CD4-positive, alpha-beta T cell treated with Interleukin-17A for 1 hour (primary cell): ENCODE measurements around the gene FAM163B.
A peak's percentile ranks its signal among the peaks of the same experiment; 100 is the strongest.

Source experiments
- DNase-seq: peaks from one replicate; pipeline ENCODE4 v3.0.0-alpha.2; 2020

The FAM163B gene

DNA sequence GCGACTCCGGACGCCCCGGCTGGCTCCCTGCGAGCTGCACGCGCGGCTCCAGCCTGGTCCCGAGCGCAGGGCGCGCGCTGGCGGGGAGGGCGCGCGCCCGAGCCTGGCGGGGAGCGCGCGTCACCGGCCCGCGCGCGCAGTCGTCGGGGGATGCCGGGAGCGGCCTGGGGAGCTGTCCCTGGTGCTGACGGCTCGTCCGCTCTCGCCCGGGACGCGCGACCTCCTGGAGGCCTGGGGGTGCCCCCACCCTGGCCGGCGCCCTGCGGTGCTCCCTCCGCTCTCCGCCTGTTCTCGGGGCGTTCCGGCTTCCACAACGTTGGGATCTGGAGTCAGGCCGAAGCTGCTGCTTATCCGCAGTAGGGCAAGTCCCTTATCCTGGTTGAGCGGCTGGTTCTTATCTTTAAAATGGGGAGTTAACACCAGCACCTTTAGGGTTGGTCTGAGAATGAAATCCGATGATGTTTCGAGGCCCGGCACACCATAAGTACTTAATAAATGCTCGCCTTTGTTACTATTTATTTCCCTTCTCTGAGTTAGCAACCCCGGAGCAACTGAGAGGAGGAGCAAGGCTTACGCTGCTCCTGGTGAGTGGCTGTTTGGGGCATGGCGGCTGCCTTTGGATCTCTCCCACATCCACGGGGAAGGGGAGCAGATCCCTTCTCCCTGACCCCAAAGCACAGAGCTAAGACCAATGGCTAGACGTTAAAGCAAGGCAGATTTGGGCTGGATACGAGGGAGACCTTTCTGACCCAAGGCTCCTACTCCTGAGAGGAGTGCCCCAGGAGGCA is at the start of gene FAM163B:
Gene FAM163B, minus strand, starts transcription at position 79 of the 788 bp plus-strand sequence. CDS start 29,166 bp downstream, outside the sequence.
- peak; percentile 4 for DNase-seq

DNA sequence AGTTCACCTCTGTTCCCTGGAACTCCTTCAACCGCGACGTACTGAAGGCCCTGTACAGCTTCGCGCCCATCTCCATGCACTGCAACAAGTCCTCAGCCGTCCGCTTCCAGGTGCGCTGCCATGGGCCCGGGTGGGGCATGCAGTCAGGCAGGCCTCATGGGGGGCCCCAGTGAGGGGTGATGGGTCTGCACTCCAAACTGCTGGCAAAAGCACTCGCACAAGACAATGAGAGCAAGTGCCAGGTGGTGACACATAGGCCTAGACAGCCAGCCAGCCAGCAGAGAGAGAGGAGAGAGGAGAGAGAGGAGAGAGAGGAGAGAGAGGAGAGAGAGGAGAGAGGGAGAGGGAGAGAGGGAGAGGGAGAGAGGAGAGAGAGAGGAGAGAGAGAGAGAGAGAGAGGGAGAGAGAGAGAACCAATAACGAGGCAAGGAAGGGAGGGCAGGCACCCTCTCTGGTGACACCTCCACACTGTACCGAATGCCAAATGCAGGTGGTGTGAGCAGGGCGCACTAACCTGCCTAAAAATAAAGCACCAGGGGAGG is 48.0 kb upstream of the FAM163B start:
- no peak for DNase-seq

DNA sequence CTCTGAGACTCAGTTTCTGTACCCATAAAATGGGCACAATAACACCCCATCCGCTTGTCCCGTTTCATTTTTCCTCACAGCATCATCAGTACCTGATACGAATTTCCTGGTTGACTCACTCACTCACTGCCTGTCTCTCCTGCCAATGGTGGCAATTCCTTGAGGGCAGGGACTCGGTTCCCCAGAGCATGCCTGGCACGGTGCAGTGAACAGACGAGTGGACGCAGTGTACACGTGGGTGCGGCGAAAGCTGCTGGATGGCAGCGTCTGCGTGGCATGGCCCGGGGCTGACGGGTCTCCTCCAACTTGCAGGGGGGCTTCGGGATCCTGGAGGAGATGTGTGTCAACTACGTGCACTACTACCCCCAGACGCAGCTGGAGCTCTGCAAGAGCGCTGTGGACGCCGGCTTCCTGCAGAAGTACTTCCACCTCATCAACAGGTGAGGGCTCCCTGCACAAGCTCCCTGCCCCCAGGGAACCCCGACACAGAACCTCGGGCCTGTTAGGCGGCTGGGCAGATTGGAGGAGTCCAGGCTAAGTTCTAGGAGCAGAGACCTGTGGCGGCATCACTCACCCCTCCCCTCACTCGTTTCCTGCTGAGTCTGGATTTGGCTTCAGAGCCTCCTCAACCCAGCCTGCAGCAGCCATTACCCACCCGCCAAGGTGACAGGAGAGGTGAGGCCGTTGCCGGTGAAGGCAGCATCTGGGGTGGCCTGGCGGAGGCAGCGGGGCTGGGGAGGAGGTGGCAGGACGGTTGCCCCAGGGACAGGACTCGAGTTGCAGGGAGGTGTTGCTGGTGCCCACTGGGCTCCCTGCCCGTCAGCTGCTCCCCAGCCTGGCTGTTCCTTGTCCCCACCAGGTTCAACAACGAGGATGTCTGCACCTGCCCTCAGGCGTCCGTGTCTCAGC is 47.3 kb upstream of the FAM163B start:
- DNase-seq, result peak; percentile 48

DNA sequence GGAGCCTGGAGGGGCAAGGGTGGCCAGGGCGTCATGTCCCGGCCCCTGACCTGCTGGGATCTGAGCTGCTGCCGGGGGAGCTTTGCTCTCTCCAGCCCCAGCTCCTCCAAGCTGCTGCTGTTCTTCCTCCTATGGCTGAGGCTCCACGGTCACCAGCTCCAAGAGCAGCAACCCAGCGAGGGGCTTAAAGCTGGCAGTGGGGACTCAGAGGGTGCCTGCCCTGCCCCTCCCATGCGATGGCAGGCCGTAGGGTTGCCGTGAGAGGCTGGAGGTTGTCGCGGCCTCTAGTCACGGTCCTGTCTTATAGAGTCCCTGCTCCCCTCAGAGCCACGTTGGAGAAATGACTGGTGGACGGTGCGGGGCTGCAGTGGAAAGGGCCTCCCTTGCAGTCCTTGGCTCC is 46.5 kb upstream of the FAM163B start:
- DNase-seq, result no peak

DNA sequence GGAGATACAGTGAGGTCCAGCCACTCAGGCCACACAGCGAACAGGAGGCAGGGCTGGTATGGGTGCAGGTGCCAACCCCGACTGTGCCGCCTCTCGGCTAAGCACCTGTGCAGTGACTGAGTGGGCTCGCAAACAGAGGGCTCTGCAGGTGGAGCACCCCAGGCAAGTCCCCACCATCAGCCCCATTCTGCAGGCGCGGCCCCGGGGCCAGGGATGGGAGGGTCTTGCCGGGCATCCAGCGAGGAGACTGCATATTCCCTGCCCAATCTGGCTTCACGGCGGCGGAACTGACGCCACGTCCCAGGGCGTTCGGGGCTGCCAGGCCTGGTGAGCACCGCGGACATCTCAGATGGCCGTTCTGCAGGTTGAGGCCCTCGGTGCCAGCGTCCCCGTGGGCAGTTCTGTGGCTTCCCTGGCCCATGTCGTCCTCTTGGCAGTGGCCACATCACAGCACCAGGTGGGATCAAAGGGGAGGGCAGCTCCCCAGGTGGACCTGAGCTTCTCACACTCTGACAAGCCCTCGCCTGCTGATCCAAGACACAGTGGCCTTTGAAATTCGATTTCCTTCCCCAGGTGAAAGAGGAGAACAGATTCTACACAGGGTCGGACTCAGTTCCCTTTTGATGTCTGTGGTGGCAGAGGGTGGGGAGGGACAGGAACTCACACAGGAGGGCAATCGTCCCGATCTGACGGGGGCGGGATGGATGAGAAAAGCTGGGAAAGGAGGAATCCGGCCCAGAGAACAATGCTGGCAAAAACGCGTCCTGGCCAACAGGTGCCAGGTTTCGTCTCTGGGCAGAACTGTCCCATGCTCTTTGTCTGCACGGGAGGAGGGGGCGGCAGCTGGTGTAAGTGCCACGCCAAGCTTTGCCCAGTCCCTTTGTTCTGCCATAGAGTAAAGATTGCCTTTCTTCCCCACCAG is 45.8 kb upstream of the FAM163B start:
- no peak for DNase-seq

GRCh38 chr9:133653638-133654037 is 44.4 kb upstream of the FAM163B start:
- DNase-seq, result no peak

DNA sequence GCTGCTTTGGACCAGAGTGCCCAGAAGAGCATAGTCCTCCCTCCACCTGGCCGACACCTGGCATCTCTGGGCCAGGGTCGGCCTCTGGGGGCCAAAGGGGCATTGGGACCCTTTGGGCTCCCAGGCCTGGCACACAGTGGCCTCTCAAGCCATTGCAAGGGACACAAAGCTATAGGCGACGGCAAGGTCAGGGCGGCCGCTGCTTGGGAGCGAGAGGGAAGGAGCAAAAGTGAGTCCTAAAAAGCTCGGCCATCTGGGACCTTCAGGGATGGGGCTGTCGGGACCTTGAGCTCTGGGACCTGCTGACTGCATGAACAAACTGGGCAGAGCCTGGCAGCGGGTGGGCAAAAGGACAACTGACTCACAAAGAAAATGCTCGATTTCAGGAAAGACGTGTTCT is 40.8 kb upstream of the FAM163B start:
- no peak for DNase-seq

GRCh38 chr9:133649194-133649593 is 40.0 kb upstream of the FAM163B start:
- no peak for DNase-seq

DNA sequence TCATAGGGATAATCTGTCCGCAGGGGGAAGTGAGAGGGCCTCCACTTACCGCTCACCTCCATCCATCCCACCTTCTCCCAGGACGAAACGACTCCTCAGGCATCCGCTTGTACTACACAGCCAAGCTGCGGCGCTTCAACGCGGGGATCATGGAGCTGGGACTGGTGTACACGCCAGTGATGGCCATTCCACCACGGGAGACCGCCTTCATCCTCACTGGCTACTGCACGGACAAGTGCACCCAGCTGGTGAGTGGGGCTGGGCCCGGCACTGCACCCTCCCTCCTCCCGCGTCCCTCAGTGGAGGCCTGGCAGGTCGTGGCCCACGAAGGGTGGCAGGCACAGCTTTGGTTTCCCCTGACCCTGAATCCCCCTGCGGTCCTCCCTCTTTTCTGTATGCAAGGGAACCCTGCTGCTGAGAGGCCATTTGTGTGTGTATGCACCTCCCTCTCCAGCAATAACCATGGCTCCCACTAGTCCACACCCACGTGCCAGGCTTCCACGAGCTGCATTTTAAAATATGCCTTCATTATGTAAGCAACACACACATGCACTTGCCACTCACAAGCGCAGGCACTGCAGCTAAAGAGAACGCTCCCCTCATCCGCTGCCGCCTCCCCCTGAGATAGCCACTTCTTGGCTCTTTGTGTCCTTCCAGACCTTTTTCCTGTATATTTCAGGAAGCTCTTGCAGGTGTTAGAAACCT is 38.7 kb upstream of the FAM163B start:
- no peak for DNase-seq

DNA sequence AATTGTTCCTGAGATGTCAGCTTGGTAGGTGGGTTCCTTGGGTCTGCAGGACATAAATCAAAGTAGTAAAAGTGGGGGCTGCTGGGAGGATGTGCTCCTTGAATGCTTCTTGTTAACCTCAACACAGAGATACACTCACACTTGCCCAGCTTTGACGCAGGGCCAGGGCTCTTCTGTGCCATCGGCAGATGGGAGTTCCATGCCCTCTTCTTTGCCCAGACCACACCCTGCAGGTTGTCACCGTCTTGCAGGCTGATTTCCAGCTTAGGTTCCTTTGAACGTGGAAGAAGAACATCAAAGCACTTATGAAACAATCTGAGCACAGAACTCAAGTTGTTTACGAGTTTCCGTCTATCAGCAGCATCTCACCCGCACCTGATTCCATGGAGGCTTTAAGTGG is 38.0 kb upstream of the FAM163B start:
- DNase-seq, result no peak

DNA sequence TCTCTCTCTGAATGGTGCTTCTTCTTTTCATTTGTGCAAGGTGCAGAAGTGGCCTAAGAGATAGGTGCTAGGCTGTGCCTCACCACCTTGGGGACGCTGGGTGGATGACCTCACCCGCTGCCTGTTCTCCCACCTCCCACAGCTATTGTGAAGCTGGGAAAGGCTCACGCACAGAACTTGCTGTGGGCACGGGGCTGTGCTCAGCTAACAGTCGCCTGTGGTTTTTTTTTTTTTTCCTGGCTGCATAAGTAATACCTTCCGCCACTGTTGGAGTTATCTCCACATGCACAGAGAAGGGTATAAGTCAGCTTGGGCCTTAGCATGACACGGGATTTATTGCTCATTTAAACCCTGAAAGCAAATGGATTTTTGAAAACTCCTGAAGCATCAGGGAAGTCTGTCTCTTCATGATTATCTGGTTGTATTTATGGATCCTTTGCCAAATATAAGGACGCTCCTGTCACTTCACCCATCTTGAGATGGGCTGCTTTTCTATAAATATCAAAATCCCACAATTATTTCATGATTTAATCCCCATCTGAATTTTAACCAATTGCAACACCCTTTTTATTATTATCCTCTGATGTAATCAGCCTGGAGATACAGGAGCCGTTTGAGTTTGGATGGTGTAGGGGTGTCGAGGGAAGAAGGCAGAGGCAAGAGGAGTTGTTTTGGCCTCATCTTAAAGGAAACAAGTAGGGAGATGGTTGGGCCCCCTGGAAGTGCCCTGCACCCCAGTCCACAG is 36.0 kb upstream of the FAM163B start:
- no peak for DNase-seq

DNA sequence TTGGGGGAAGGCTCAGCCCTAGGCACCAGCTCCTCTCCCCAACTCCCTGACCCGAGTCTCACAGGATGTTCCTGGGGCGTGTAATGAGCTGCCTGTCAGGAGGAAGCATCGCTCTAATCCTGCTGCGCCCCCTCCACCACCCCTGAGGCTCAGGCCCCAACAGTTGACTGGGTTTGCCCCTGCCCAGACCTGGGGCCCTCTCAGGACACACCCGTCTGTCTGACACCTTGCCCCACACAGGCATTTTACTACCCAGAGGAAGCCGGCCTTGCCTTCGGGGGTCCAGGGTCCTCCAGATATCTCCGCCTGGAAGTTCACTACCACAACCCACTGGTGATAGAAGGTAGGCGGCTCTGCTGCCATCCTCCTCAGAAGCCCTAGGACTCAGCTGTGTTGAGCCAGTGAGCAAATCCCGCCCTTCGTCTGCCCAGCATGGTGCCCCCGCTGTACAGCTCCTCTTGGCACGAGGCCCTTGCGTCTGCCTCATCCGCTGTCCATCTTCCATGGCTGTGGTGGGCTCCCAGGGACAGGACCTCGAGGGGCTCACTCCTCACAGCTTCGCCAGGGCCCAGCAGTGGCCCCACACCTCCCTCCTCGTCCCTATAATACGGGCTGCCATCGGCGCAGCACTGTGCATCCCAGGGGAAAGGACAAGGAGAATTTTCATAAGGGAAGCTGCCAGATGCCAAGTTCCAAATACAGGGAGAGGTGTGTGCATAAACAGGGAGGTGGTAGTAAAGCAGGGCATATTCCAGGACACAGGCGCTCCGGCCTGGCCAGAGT is 35.0 kb upstream of the FAM163B start:
- no peak for DNase-seq

DNA sequence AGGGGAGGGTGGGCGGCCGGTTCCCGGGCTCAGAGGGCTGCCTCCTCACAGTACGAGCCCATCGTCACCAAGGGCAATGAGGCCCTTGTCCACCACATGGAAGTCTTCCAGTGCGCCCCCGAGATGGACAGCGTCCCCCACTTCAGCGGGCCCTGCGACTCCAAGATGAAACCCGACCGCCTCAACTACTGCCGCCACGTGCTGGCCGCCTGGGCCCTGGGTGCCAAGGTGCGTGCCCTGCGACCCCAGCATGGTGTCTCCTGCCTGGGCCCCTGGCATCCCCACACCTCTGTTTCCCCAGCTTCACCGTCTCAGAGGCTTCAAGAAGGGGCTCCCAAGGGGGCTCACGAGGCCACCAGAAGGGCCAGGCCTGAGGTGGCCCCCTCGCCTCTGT is 34.2 kb upstream of the FAM163B start:
- no peak for DNase-seq

DNA sequence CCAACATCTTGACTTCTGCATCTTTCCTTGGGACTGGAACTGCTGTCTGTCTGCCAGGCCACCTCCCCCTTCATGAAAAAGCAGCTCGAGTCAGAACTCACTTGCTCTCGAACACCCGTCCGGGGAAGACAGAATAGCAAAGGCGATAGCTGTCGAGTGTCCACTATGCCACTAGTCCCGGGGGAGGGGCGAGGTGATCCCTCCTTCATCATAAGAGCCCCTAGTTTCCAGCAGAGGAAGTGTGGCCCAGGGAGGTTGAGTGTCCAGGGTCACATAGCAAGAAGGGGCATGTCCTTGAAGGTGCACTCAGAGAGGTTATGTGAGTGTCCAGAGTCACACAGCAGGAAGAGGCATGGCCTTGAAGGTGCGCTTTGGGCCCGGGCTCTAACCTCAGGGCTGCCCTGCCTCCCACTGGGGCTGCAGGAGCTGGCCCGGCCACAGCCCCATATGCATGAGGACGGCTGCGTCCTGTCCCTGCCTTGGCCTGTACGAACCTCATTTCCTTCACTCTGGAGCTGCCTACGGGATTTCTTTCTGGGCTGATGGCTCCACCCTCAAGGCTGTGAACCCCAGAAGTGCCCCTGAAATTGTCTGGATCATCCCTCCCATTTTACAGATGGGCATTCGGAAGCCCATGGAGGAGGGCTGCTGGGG is 33.6 kb upstream of the FAM163B start:
- DNase-seq, result no peak

DNA sequence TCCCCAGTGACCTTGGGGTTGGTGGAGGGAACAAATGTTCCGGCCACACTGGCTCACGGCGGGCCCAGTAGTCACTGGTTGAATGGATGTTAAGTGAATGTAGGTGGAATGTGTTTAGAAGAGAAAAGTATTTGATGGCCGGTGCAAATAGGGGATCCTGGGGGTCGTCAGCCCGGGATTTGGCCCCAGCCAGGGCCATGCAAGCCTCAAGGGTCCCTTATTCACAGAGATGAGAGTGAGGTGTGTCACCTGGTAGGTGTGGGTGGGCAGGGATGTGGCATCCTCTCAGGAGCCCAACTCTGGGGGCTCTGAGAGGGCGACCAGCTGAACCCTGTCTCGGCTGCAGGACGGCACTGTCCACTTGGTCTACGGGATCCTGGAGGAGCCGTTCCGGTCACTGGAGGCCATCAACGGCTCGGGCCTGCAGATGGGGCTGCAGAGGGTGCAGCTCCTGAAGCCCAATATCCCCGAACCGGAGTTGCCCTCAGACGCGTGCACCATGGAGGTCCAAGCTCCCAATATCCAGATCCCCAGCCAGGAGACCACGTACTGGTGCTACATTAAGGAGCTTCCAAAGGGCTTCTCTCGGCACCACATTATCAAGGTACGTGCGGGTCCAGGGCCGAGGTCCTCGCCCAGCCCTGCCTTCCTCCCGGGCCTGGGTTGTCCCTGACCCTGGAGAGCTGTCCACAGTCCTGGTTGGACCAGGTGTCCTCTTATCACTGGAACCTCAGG is 32.8 kb upstream of the FAM163B start:
- no peak for DNase-seq

- DNase-seq, result no peak
Measured at GRCh38 chr9:133641396-133641655, 32.1 kb upstream of the FAM163B start.

DNA sequence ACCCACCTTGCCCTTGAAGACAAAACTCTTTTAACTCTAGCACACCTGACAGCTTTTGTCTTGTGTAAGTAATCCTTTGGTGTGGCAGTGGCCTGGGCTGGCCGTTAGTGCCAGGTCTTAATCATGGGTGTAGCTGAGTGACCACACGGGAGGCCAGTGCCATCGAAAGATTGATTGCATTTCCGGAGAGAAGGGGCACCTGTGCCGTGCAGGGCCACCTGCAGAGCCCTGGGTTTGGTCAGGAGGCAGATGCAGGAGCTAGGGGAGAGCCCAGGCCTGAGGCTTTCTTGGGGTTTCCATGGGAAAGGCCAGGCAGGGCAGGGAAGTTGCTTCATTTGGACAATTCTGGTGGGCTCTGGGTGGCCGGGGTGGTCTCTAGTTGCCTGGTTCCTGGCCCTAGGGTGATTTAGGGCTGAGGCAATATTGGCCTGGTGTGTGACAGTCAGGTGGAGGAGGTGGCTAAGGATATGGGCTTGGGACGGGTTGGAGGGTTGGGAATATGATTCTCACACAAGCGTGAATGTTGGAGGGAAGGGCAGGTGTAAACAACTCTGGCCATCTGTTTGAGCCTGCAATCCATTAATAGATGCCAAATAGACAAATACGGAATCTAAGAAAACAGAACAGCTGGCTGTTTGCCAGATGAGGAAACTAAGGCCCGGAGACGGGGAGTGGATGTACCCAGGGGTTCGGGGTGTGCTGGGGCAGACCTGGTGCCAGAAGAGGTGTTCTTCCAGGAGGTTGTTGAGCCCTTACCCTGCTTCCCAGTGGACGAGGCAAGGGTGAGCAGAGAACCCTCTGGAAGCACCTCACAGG is 31.6 kb upstream of the FAM163B start:
- DNase-seq, result no peak

GRCh38 chr9:133640160-133640559 is 31.0 kb upstream of the FAM163B start:
- DNase-seq, result no peak

- no peak for DNase-seq
Measured at GRCh38 chr9:133639613-133640012, 30.4 kb upstream of the FAM163B start.
